Pancreas (tissue), 10 donors: ENCODE results near the gene MYL10. TPM values are rescaled to one million over a fixed set of nuclear protein-coding genes. Genes with fewer than 3 reads are reported as not detected.

Experiments used
- ATAC-seq, 4 donors: fragments of 200-7000 bp; cut with Tn5 transposase; one replicate each; pipeline versions ENCODE4 v1.8.0 to v1.9.1; 2020; ENCODE audit warnings: mild to moderate bottlenecking in 4 of 4, moderate library complexity in 4 of 4
- DNase-seq, 6 donors: peaks; one replicate each; pipeline ENCODE4 v3.0.0-alpha.2; 2020
- FAIRE-seq: peaks from 2 replicates; lab custom pipeline; 2012; peaks lifted over from hg19 to GRCh38; lab: Jason Lieb, UNC
- H3K27ac ChIP-seq, 4 donors: fragments of 200-600 bp; sonication (generic); 1 replicate in 3 of 4; 2 replicates in 1 of 4; pipeline versions ENCODE4 v1.5.0 to v1.8.0; 2020
- H3K27me3 ChIP-seq, 4 donors: fragments of 200-600 bp; one replicate each; pipeline ENCODE4 v1.8.0; 2021
- H3K36me3 ChIP-seq, 3 donors: fragments of 200-600 bp; sonication (generic) in 1 of 3; one replicate each; pipeline versions ENCODE4 v1.5.0 to v1.8.0; 2020 to 2021
- H3K4me1 ChIP-seq, 3 donors: fragments of 200-600 bp; one replicate each; pipeline ENCODE4 v1.8.0; 2021
- H3K4me3 ChIP-seq, 4 donors: fragments of 200-600 bp; sonication (generic) in 2 of 4; one replicate each; pipeline versions ENCODE4 v1.5.0 to v1.8.0; 2020 to 2021
- H3K9me3 ChIP-seq, 4 donors: fragments of 200-600 bp; one replicate each; pipeline ENCODE4 v1.8.0; 2021
- CTCF ChIP-seq, 4 donors: fragments of 200-600 bp; sonication (generic) in 3 of 4; IDR thresholded peaks; one replicate each; pipeline versions ENCODE4 v1.5.0 to v1.8.0; 2021; ENCODE audit warnings: antibody characterized with exemption in 4 of 4
- WGBS, 2 donors: extraction: QIAGEN DNeasy Blood & Tissue Kit; methylation state at CpG; one replicate each; pipeline ENCODE4 v1.1.7; 2013; 5-methylcytosine and 5-hydroxymethylcytosine counted together
- intact Hi-C, 3 donors: fragments of 100-400 bp; cut with DNase I; formaldehyde crosslinking; loops; one replicate each; pipeline versions ENCODE4 v1.11.1 to v1.14.2; 2022
- polyA plus RNA-seq, 2 donors: library from polyadenylated mRNA; stranded (reverse); fragments of 200-250 nt; gene quantifications; one replicate each; pipeline ENCODE4 v1.2.3, GENCODE V29; 2013
- total RNA-seq, 6 donors: library from RNA; stranded (reverse); fragmentation: NEBNext Ultra II Directional in 4 of 6; extraction: Animal tissue kit (Norgen Biotek cat#: 25700) in 4 of 6; gene quantifications; one replicate each; pipeline versions ENCODE4 v1.2.1 to v1.2.4, GENCODE V29; 2021 to 2023
- donor health status: healthy with polysubstance abuse.
- donor health status: DM: no; HTN: no; CAD: no; lungs with moderate emphysema.
- donor health status: DM: no; HTN: no; CAD: no.
- donor health status: control.
- donor health status: control.
- donor health status: Bipolar disorder and iron deficiency.
- donor health status: DM: yes; HTN: yes; CAD: no.
- donor health status: DM: no; HTN: no; CAD: no.
- donor health status: DM: no; HTN: no; CAD: no.
- donor health status: DM: yes; HTN: yes; CAD: no.

Gene MYL10
- total and polyA plus RNA-seq, 8 donors = not detected

GRCh38 chr7:101624246-101625001 is 4.7 kb downstream of the MYL10 start:
- WGBS, 2 donors = 51 to 55% methylated on average over 23 of the region's 23 CpGs
- DNase-seq (no peak), ATAC-seq (no peak)

GRCh38 chr7:101622609-101623173 is 6.4 kb downstream of the MYL10 start:
- Histone ChIP-seq H3K27me3 (no peaks in the 10 kb centered on the region), H3K9me3 (no peaks in the 10 kb centered on the region), H3K36me3 (no peaks in the 10 kb centered on the region), H3K4me3 (no peak overlapping the region), H3K27ac (no peak overlapping the region), H3K4me1 (no peaks in the 10 kb centered on the region)
- DNase-seq (no peak), FAIRE-seq (no peak), ATAC-seq (no peak)
- WGBS, 2 donors = 85 to 92% methylated on average over 15 of the region's 15 CpGs
- intact Hi-C loops = no loop called here
- no peak for TF ChIP-seq CTCF (IDR thresholded peaks at IDR 0.05)

More at GRCh38 chr7:101624246-101625001, 4.7 kb downstream of the MYL10 start:
- Histone ChIP-seq H3K27ac (no peak overlapping the region), H3K27me3 (no peaks in the 10 kb centered on the region), H3K4me3 (no peak overlapping the region), H3K9me3 (no peaks in the 10 kb centered on the region), H3K4me1 (no peaks in the 10 kb centered on the region), H3K36me3 (no peaks in the 10 kb centered on the region)
- no peak for TF ChIP-seq CTCF (IDR thresholded peaks at IDR 0.05)
- FAIRE-seq = no peak
- intact Hi-C loops = no loop called here

- intact Hi-C loops = no loop called here
- DNase-seq = no peak
- FAIRE-seq = no peak
- WGBS, 2 donors = 86 to 89% methylated on average over 10 of the region's 10 CpGs
- H3K27ac ChIP-seq = no peak overlapping the region
- no peaks in the 10 kb centered on the region for H3K36me3 ChIP-seq
- H3K9me3 ChIP-seq = no peaks in the 10 kb centered on the region
- no peaks in the 10 kb centered on the region for H3K4me1 ChIP-seq
- TF ChIP-seq CTCF (IDR thresholded peaks at IDR 0.05) = no peak
- no peak overlapping the region for H3K4me3 ChIP-seq
- H3K27me3 ChIP-seq = no peaks in the 10 kb centered on the region
- ATAC-seq = no peak
These were observed 8.1 kb downstream of the MYL10 start for GRCh38 chr7:101620991-101621390.

- H3K9me3 ChIP-seq = no peaks in the 10 kb centered on the region
- DNase-seq = no peak
- TF ChIP-seq CTCF (IDR thresholded peaks at IDR 0.05) = no peak
- no peak overlapping the region for H3K4me3 ChIP-seq
- no peaks in the 10 kb centered on the region for H3K36me3 ChIP-seq
- no peak overlapping the region for H3K27ac ChIP-seq
- WGBS, 2 donors = 82 to 91% methylated on average over 4 of the region's 4 CpGs
- no peak for FAIRE-seq
- H3K4me1 ChIP-seq = no peaks in the 10 kb centered on the region
- intact Hi-C loops = no loop called here
- H3K27me3 ChIP-seq = no peaks in the 10 kb centered on the region
- no peak for ATAC-seq
These were observed 8.7 kb downstream of the MYL10 start for GRCh38 chr7:101620395-101620794.

GRCh38 chr7:101618916-101619315 is 10.2 kb downstream of the MYL10 start:
- Histone ChIP-seq H3K36me3 (no peaks in the 10 kb centered on the region), H3K4me3 (no peak overlapping the region), H3K9me3 (no peaks in the 10 kb centered on the region), H3K27me3 (no peaks in the 10 kb centered on the region), H3K27ac (no peak overlapping the region), H3K4me1 (no peaks in the 10 kb centered on the region)
- DNase-seq = no peak
- intact Hi-C loops = no loop called here
- WGBS, 2 donors = 65 to 78% methylated on average over 8 of the region's 8 CpGs
- TF ChIP-seq CTCF (IDR thresholded peaks at IDR 0.05) = no peak
- FAIRE-seq = no peak
- ATAC-seq = peak in 1 of 4 donors; percentile 34
